Transverse colon (tissue), 4 donors: ENCODE results near the gene TBX3. TPM values are rescaled to one million over a fixed set of nuclear protein-coding genes. Genes with fewer than 3 reads are reported as not detected.

Experiments used
- DNase-seq: peaks from one replicate; pipeline ENCODE4 v3.0.0-alpha.2; 2019
- H3K27ac ChIP-seq, 4 donors: fragments of 200-600 bp; sonication (generic); 2 replicates each; pipeline ENCODE4 v1.5.1; 2016 to 2018; ENCODE audit warnings: inconsistent platforms in 4 of 4
- H3K27me3 ChIP-seq: fragments of 200-600 bp; sonication (generic); 2 replicates; pipeline ENCODE4 v1.5.1; 2017; ENCODE audit warnings: inconsistent platforms
- H3K36me3 ChIP-seq, 4 donors: fragments of 200-600 bp; sonication (generic); 2 replicates each; pipeline ENCODE4 v1.5.1; 2017 to 2019; ENCODE audit warnings: inconsistent platforms in 4 of 4
- H3K4me1 ChIP-seq, 4 donors: fragments of 200-600 bp; sonication (generic); 2 replicates each; pipeline ENCODE4 v1.5.1; 2017 to 2020; ENCODE audit warnings: inconsistent platforms in 4 of 4
- H3K4me3 ChIP-seq, 4 donors: fragments of 200-600 bp; sonication (generic); 1 replicate in 1 of 4; 2 replicates in 3 of 4; pipeline versions ENCODE4 v1.5.1 to v1.6.1; 2017 to 2019; ENCODE audit warnings: inconsistent platforms in 4 of 4
- H3K9me3 ChIP-seq, 2 donors: fragments of 200-600 bp; sonication (generic); 2 replicates each; pipeline ENCODE4 v1.5.1; 2017 to 2019; ENCODE audit warnings: inconsistent platforms in 2 of 2
- CTCF ChIP-seq, 5 experiments: fragments of 200-600 bp in 3 of 5; fragments of 450-650 bp in 2 of 5; sonication (generic) in 3 of 5; IDR thresholded peaks; 1 replicate in 2 of 5; 2 replicates in 3 of 5; pipeline ENCODE4 v1.5.1; 2016 to 2017; ENCODE audit warnings: antibody characterized with exemption in 5 of 5, inconsistent platforms in 3 of 5, mild to moderate bottlenecking in 2 of 5, moderate library complexity in 1 of 5
- EP300 ChIP-seq: sonication (generic); formaldehyde crosslinking; IDR thresholded peaks from one replicate; pipeline ENCODE4 v1.6.1; 2017; ENCODE audit warnings: antibody characterized with exemption, low read depth
- POLR2A ChIP-seq: fragments of 450-650 bp; IDR thresholded peaks from one replicate; pipeline ENCODE4 v1.6.1; 2016; ENCODE audit warnings: antibody characterized with exemption, mild to moderate bottlenecking, moderate library complexity
- POLR2AphosphoS5 ChIP-seq, 3 donors: sonication (generic); formaldehyde crosslinking; IDR thresholded peaks; one replicate each; pipeline ENCODE4 v1.6.1; 2016; ENCODE audit warnings: antibody characterized with exemption in 3 of 3
- WGBS, 2 donors: methylation state at CpG; one replicate each; pipeline ENCODE4 v1.1.5; 2018; ENCODE audit warnings: low coverage in 1 of 2; 5-methylcytosine and 5-hydroxymethylcytosine counted together
- in situ Hi-C, 4 donors: fragments of 200-750 bp; cut with MboI; loops; one replicate each; pipeline versions ENCODE4 v1.15.0 to v1.15.1; 2017; ENCODE audit warnings: low sequenced_read_pairs in 3 of 4, low pct_ligation_motif_present in 1 of 4, low pct_unique_long_range_greater_than_20kb in 1 of 4
- intact Hi-C: fragments of 100-400 bp; cut with DNase I; formaldehyde crosslinking; loops from one replicate; pipeline ENCODE4 v1.15.1; 2023; ENCODE audit warnings: low total_unique reads
- total RNA-seq, 4 donors: library from RNA; depleted of rRNA; stranded (reverse); fragments of >200 nt; gene quantifications; one replicate each; pipeline ENCODE4 v1.1.0, GENCODE V29; 2016

TBX3 gene
- total RNA-seq, 4 donors from 2014 or later: 2.8 to 11.9 (median 5.9) TPM

GRCh38 chr12:114661245-114661644 is 22.7 kb downstream of the TBX3 start:
- in situ Hi-C loops (loop anchor here (5.0 to 10.0 kb wide), 4 partner anchors 1091 to 1256 kb away; no protein-coding TSS in a partner anchor), intact Hi-C loops (no loop called here)
- Histone ChIP-seq H3K4me1 (peaks cover 0 to 14% (median 3%) of the 10 kb centered on the region in 4 donors), H3K27ac (no peak overlapping the region), H3K27me3 (peaks cover 55% of the 10 kb centered on the region), H3K9me3 (no peaks in the 10 kb centered on the region), H3K4me3 (no peak overlapping the region), H3K36me3 (no peaks in the 10 kb centered on the region)
- no peak for DNase-seq
- no peak for TF ChIP-seq POLR2A
- WGBS, 2 donors: 69 to 80% methylated on average over 1 of the region's 1 CpG

DNA sequence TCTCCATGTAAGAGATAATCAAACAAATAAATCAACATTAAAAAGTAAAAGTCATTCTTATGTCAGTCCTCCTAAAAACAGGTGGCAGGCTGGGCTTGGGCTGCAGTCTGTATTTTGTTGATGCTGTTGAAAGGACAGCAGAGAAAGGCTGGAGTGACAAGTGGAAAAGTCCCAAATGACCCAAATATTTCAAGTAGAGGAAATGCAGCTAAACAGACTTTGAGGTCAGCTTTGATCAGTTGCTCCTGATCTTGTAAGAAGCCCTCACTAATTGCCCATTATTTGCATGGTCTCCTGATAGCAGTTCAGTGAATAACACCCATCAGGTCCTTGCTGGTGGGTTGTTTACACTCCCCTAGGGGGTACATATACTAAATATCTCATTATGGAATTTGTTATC is 24.9 kb downstream of the TBX3 start:
- no peaks in the 10 kb centered on the region for H3K36me3 ChIP-seq
- H3K27ac ChIP-seq: no peak overlapping the region
- intact Hi-C loops (no loop called here), in situ Hi-C loops (loop anchor here in 1 of 4 donors (10.0 kb wide), 1 partner anchor 1256 kb away; no protein-coding TSS in a partner anchor)
- H3K4me3 ChIP-seq: no peak overlapping the region
- H3K9me3 ChIP-seq: no peaks in the 10 kb centered on the region
- H3K4me1 ChIP-seq: no peaks in the 10 kb centered on the region
- no peak for DNase-seq
- H3K27me3 ChIP-seq: peaks cover 36% of the 10 kb centered on the region
- TF ChIP-seq POLR2AphosphoS5 (IDR thresholded peaks at IDR 0.05): no peak
- no peak for TF ChIP-seq POLR2A
- no peak for TF ChIP-seq EP300
- no peak for TF ChIP-seq CTCF (IDR thresholded peaks at IDR 0.05)

DNA sequence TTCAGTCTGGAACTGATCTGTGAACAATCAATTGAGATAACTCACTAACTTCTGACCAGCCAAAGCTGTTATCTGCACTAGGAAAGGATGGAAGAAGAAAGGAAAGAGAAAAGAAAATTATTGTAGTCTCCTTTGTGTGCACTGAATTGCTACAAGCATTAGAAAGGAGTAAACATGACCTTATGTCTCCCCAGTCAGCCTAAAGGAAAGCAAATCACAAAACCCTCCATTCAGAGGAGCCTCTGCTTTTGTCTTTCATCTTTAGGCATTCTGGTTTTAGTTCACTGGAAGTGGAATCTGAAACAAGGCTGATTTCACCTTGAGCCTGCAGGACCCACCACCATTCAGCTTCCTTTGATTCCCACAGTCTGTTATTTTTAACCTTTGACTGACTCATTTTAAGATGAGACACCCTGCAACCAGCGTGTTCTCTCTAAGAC is 26.0 kb downstream of the TBX3 start:
- H3K4me3 ChIP-seq: no peak overlapping the region
- intact Hi-C loops: no loop called here
- in situ Hi-C loops: loop anchor here in 1 of 4 donors (10.0 kb wide), 1 partner anchor 1257 kb away; no protein-coding TSS in a partner anchor
- no peaks in the 10 kb centered on the region for H3K36me3 ChIP-seq
- H3K27me3 ChIP-seq: peaks cover 27% of the 10 kb centered on the region
- no peak overlapping the region for H3K27ac ChIP-seq
- WGBS, 2 donors: 29 to 63% methylated on average over 1 of the region's 1 CpG
- no peak for DNase-seq
- H3K9me3 ChIP-seq: no peaks in the 10 kb centered on the region
- no peaks in the 10 kb centered on the region for H3K4me1 ChIP-seq
- TF ChIP-seq POLR2A (no peak), POLR2AphosphoS5 (IDR thresholded peaks at IDR 0.05) (no peak), EP300 (no peak), CTCF (IDR thresholded peaks at IDR 0.05) (no peak)

- no peaks in the 10 kb centered on the region for H3K4me1 ChIP-seq
- no peaks in the 10 kb centered on the region for H3K36me3 ChIP-seq
- H3K9me3 ChIP-seq: no peaks in the 10 kb centered on the region
- intact Hi-C loops: no loop called here
- peaks cover 24% of the 10 kb centered on the region for H3K27me3 ChIP-seq
- in situ Hi-C loops: loop anchor here in 1 of 4 donors (10.0 kb wide), 1 partner anchor 1257 kb away; no protein-coding TSS in a partner anchor
- TF ChIP-seq CTCF (IDR thresholded peaks at IDR 0.05) (no peak), POLR2AphosphoS5 (IDR thresholded peaks at IDR 0.05) (no peak), POLR2A (no peak), EP300 (no peak)
- DNase-seq: no peak
- H3K27ac ChIP-seq: no peak overlapping the region
- H3K4me3 ChIP-seq: no peak overlapping the region
- 86 to 94% methylated on average over 5 to 6 of the region's 6 CpGs for WGBS, 2 donors
Measured at GRCh38 chr12:114657597-114657920, 26.4 kb downstream of the TBX3 start.
